ENCODE measurements around the gene NDOR1. TPM values are rescaled to one million over a fixed set of nuclear protein-coding genes. Genes with fewer than 3 reads are reported as not detected.

NDOR1 gene
- total RNA-seq, 4 donors from 2014 or later = 8.1 to 18.6 (median 11.6) TPM

- no peak for DNase-seq (ENCODE audit: low spot score in 2 of 2)
- peak overlapping the region; percentile 71 for H3K4me3 ChIP-seq (ENCODE audit: low read depth, poor library complexity, severe bottlenecking)
- TF ChIP-seq CTCF (IDR thresholded peaks at IDR 0.05) = no peak
- TF ChIP-seq POLR2A (IDR thresholded peaks at IDR 0.05) = no peak
- 0 to 34% methylated on average over 7 to 18 of the region's 23 CpGs for WGBS, 2 donors
- intact Hi-C loops (cut with DNase I; ENCODE audit: low total_unique reads) = loop anchor here (5.0 kb wide), 1 partner anchor 82 kb away; no protein-coding TSS in a partner anchor
Measured at GRCh38 chr9:137189297-137190295, 15.9 kb upstream of the NDOR1 start.

- WGBS, 2 donors = 63 to 68% methylated on average over 9 of the region's 9 CpGs
- intact Hi-C loops (cut with DNase I; ENCODE audit: low total_unique reads) = no loop called here
- no peak overlapping the region for H3K4me3 ChIP-seq (ENCODE audit: low read depth, poor library complexity, severe bottlenecking)
- DNase-seq (ENCODE audit: low spot score in 2 of 2) = no peak
- no peak for TF ChIP-seq CTCF (IDR thresholded peaks at IDR 0.05)
- no peak for TF ChIP-seq POLR2A (IDR thresholded peaks at IDR 0.05)
Measured at GRCh38 chr9:137190315-137190856, 15.1 kb upstream of the NDOR1 start.

- no peak for DNase-seq (ENCODE audit: low spot score in 2 of 2)
- TF ChIP-seq CTCF (IDR thresholded peaks at IDR 0.05) (no peak), POLR2A (IDR thresholded peaks at IDR 0.05) (no peak)
- no peak overlapping the region for H3K4me3 ChIP-seq (ENCODE audit: low read depth, poor library complexity, severe bottlenecking)
- intact Hi-C loops (cut with DNase I; ENCODE audit: low total_unique reads) = no loop called here
- 50 to 51% methylated on average over 2 to 3 of the region's 3 CpGs for WGBS, 2 donors
Measured at GRCh38 chr9:137191245-137191644, 14.3 kb upstream of the NDOR1 start.

GRCh38 chr9:137191691-137192447, 13.6 kb upstream of the NDOR1 start:
- no peak for DNase-seq (ENCODE audit: low spot score in 2 of 2)
- H3K4me3 ChIP-seq (ENCODE audit: low read depth, poor library complexity, severe bottlenecking) = no peak overlapping the region
- WGBS, 2 donors = 85 to 90% methylated on average over 11 to 22 of the region's 22 CpGs
- intact Hi-C loops (cut with DNase I; ENCODE audit: low total_unique reads) = no loop called here
- TF ChIP-seq POLR2A (IDR thresholded peaks at IDR 0.05) (no peak), CTCF (IDR thresholded peaks at IDR 0.05) (no peak)

GRCh38 chr9:137192448-137192780, 13.1 kb upstream of the NDOR1 start:
- H3K4me3 ChIP-seq (ENCODE audit: low read depth, poor library complexity, severe bottlenecking) = no peak overlapping the region
- DNase-seq (ENCODE audit: low spot score in 2 of 2) = no peak
- TF ChIP-seq CTCF (IDR thresholded peaks at IDR 0.05) (no peak), POLR2A (IDR thresholded peaks at IDR 0.05) (no peak)
- whole genome bisulfite sequencing, 2 donors = 80 to 93% methylated on average over 10 of the region's 10 CpGs
- intact Hi-C loops (cut with DNase I; ENCODE audit: low total_unique reads) = no loop called here
